GM19438 (cell line): ENCODE results near the gene DYNC1I2.
"Not testable (repeated sequence)": the region's sequence is repeated elsewhere in the genome, so short reads cannot be mapped to it uniquely, and the experiment has no call there.

ENCODE experiments used
- ATAC-seq: cut with Tn5 transposase; IDR thresholded peaks from one replicate; pipeline ENCODE4 v1.9.1; 2021; ENCODE audit warnings: low read depth; ENCODE audit not compliant: unreplicated experiment

DYNC1I2 gene

GRCh38 chr2:171771463-171771862 is 84.2 kb downstream of the DYNC1I2 start:
- ATAC-seq, result no peak

- no peak for ATAC-seq
Observed at GRCh38 chr2:171772373-171772772, 85.1 kb downstream of the DYNC1I2 start.

GRCh38 chr2:171774581-171774980 is 87.3 kb downstream of the DYNC1I2 start:
- not testable (repeated sequence) for ATAC-seq

GRCh38 chr2:171778515-171778914 is 91.2 kb downstream of the DYNC1I2 start:
- no peak for ATAC-seq

- no peak for ATAC-seq
Observed at GRCh38 chr2:171785450-171785849, 98.2 kb downstream of the DYNC1I2 start.

- ATAC-seq, result no peak
Observed at GRCh38 chr2:171787333-171788072, 100.2 kb downstream of the DYNC1I2 start.

- ATAC-seq, result no peak
Observed at GRCh38 chr2:171788316-171788993, 101.2 kb downstream of the DYNC1I2 start.

- ATAC-seq, result no peak
Observed at GRCh38 chr2:171789956-171790355, 102.7 kb downstream of the DYNC1I2 start.

- no peak for ATAC-seq
Observed at GRCh38 chr2:171791361-171791760, 104.1 kb downstream of the DYNC1I2 start.

- no peak for ATAC-seq
Observed at GRCh38 chr2:171792157-171792556, 104.9 kb downstream of the DYNC1I2 start.

GRCh38 chr2:171792886-171793580 is 105.8 kb downstream of the DYNC1I2 start:
- ATAC-seq, result no peak

GRCh38 chr2:171793691-171794678 is 106.7 kb downstream of the DYNC1I2 start:
- no peak for ATAC-seq

- no peak for ATAC-seq
Observed at GRCh38 chr2:171794918-171795317, 107.6 kb downstream of the DYNC1I2 start.
